ENCODE measurements around the gene DUOXA2.
"Not testable (repeated sequence)": the region's sequence is repeated elsewhere in the genome, so short reads cannot be mapped to it uniquely, and the experiment has no call there.

DUOXA2 gene

GRCh38 chr15:45097466-45097865, 16.7 kb upstream of the DUOXA2 start:
- no peak for DNase-seq

DNA sequence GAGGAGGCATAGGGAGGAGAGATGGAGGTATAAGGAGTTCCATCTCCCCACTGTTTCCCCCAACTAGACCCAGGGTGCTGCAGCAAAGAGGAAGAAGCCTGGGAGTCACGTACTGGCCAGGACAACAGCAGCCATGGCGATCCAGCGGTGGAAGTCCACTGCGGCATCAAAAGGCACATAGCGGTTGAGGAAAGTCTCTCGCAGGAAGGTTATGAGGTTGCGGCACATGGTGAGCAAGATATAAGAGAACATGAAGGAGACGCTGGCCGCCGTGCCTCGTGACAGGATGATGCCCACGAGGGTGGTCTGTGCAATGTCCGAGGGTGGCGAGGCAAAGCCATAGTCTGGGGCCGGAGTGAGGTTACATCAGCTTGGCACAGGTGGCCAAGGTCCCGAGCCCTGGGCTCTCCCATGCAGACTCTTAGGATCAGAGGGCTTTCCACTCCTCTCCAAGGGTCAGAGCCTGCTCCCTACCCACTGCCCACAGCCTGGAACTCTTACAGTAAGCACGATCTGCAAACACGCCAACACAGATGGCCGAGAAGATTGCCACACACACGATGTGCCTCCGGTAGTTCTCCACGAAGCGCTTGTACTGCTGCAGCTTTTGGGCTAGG, 14.5 kb upstream of the DUOXA2 start:
- no peak for DNase-seq

- no peak for DNase-seq
Observed at GRCh38 chr15:45100884-45101625, 13.1 kb upstream of the DUOXA2 start.

DNA sequence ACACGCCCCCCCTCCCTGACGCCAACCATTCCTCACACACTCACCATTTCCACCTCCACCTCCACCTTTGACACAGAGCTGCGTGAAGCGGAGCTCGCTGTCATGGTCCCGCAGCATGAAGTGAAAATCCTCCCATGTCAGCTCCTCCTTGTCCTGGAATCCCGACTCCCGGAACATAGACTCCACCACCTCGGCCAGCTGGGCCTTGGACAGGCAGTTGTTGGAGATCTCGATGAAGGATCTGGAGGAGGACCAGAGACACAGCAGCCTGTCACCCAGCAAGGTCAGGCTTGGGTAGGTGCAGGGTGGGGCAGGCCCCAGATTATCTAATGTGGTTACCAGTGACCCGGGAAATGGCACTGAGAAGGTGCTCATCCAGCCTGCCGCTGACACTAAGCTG, 12.4 kb upstream of the DUOXA2 start:
- no peak for DNase-seq

DNA sequence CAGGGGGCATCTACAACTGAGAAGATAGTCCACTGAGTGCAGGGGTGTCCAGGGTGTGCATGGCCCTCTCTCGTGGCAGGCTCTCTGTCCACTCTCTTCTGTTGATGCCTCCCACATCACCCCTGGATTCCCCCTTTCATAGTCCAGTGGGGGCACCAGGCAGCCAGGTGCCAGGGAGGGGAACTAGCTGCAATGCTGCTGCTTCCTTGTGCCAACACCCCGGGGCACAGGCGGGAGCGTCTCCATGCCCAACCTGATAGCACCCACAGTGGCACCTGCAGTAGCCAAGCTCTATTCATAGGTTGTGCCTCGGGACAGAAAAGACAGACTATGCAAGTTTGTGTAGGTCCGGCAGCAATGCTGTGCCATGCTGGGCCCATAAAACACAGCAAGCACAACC, 11.9 kb upstream of the DUOXA2 start:
- DNase-seq: no peak

DNA sequence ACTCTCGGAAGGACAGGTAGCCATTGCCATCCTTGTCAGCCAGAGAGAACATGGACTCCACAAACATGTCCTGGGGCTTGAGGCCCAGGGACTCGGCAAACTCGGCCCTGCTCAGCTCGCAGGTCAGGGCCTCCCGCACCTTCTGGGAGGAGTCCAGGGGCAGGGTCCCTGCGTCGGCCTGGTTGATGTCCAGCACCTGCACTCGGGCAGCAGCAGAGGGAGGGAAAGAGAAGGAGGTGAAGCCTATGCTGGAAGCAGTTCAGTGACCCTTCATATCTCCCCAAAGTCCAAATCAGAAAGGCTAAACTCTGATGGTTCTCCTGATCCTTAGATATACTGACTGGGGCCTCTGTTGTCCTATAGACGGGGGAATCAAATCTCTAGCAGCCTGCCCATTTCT, 10.0 kb upstream of the DUOXA2 start:
- DNase-seq: not testable (repeated sequence)

DNA sequence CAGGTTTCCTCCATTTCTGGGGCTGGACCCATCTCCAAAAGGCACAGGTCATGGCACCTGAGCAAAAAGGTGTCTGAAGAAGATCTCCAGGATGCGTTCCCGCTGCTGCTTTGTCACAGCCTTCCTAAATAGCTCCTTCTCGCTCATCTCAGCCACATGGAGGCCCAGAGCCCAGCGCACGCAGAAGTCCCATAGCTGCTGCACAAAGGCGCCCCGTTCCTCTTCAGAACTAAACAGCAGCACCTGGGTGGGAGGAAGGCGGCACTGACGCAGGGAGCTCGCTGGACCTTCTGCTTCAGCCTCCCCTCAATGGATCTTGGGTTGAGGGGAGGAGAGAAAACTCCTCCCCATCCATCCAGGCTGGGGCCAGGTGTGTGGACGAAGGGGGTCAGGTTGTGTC, 8.5 kb upstream of the DUOXA2 start:
- DNase-seq: no peak

DNA sequence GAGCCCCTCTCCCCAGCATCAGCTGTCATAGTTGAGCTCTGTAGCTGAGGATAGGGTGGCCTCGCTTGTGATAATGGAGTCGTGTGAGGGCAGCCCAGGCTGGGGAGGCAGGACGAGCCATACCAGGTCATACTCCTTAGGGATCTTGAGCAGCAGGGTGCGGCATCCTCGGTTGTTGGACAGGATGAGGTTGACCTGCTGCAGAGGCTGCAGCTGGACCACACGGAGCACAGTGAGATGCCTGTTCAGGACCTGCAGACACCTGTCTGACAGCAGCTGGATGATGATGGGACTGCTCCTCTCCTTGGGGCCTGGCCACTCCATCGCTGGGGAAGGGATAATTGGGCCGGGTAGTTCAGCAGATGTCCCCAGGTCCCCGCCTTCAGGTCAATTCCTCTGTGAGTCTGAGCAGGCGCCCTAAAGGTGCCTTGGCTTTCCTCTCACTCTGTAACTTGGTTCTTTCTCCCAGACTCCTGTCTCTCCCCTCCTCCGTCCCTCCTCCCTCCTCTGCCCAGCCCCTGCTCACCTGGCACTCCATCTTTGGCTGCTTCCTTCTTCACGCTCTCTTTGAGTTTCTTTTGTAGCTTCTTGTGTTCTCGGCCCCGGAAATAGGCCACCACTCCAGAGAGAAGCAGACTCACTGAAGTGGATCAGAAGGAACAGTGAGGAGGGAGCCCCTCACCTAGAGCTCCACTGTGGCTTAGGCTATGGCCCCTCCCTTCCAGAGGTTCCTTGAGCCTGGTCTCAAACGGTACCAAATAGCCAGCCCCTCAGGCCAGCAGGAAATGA, 7.9 kb upstream of the DUOXA2 start:
- DNase-seq: no peak

DNA sequence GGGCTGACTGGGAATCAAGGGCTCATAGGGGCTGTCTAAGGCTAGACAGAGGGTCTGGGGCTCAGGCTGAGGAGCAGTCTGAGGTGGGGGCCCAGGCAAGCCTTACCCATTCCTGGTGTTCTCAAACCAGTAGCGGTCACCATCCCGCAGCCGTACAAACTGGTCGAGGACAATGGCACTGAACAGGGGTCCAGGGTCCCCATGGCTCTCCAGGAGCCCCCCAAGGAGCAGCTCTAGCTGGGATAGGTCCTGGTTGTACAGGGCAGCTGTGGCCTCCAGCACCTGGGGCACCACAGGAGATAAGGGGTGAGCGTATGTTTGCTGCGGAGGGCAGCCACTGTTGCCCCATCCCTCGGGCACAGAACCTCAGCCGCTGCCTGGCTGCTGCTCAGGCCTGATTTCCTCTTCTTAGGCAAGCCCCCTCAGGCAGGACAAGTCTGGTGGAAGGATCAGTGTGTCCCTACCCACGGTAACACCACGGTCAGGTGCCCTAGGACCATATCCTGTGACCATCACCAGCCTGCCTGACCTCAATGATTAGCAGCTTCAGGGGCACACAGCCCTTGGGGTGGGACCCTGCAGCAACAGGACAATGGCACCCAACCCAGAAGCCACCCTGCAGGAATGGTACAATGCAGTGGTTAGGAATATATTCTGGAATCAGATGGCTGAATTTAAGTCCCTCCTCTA, 6.0 kb upstream of the DUOXA2 start:
- no peak for DNase-seq

GRCh38 chr15:45110256-45110820, 3.8 kb upstream of the DUOXA2 start:
- DNase-seq: no peak

DNA sequence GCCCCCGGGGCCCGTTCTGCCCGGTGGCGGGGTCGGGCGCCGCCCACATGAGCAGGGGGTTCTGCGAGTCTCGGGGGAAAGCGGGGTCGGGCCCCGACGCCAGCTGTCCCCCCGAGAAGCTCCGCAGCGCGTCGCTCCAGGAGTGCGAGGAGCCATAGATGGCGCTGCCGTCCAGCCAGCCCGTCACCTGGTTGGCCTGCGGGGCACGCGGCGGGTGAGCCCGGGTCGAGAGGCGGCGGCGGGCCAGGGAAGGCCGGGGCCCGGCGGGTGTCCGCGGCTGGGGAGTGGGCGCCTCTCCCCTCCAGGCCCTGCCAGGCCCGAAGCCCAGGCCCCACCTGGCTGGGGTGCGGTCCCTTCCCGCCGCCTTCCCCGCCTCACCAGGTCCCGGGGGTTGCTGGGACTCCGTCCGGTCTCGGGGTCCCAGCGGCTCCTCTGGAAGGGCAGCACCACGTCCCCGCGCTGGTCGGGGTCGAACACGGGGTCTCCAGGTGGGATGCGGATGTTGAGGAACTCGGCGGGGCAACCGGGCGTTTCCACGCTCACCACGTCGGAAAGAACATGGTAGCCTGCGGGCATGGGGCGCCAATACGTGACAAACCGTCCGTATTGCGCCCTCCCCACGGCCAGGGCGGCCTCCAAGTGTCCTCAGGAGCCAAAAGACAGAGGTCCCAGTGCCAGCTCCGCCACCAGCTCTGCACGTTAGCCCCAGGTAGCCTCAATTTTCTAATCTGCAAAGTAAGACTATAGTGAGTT, 2.6 kb upstream of the DUOXA2 start:
- DNase-seq: no peak

GRCh38 chr15:45112143-45112590, 2.0 kb upstream of the DUOXA2 start:
- no peak for DNase-seq

- DNase-seq: no peak
Observed at GRCh38 chr15:45112591-45113379, 1.3 kb upstream of the DUOXA2 start.

- DNase-seq: no peak
Observed at GRCh38 chr15:45113380-45113990, 641 bp upstream of the DUOXA2 start.

- DNase-seq: no peak
Observed at GRCh38 chr15:45114751-45115085, 592 bp downstream of the DUOXA2 start.

DNA sequence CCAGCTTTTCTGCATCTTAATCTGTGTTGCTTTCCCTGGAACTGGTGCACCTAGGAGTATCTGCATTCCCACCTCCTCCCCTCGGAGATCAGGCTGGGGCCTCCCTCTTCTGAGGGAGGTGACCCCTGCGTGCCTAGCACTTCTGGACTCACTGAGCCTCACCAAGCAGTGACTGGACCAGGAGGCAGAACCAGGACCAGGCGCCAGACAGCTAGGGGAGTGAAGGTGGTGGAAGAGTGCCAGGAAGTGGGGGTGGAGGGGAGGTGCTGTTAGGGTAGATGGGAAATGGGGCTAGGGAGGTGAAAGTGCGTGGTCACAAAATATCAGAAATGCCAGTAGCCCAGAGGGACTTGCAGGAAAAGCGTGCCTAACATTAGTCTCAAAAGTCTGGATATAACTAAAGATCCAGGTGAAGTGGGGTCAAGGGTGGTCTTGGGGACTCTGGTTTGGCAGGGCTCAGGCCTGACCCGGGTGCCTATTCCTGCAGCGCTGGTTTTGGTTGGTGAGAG, 1.2 kb downstream of the DUOXA2 start:
- no peak for DNase-seq

DNA sequence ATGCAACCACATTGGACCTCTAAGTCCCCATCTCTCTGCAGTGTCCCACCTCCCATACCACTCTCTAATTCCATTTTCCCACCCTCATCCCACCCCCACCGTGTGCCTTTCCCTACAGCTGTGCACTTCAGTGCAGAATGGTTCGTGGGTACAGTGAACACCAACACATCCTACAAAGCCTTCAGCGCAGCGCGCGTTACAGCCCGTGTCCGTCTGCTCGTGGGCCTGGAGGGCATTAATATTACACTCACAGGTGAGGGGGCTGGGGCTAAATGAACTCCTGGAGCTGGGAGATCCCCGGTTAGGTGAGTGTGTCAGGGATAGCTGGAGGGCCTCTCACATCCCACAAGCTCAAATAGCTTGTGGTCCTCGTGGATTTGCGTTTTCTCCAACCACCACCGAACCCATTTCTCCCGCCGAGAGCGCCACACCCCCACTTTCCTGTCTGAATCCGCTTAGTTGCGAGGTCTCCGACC, 1.9 kb downstream of the DUOXA2 start:
- DNase-seq: no peak

GRCh38 chr15:45116482-45117307, 2.6 kb downstream of the DUOXA2 start:
- no peak for DNase-seq

DNA sequence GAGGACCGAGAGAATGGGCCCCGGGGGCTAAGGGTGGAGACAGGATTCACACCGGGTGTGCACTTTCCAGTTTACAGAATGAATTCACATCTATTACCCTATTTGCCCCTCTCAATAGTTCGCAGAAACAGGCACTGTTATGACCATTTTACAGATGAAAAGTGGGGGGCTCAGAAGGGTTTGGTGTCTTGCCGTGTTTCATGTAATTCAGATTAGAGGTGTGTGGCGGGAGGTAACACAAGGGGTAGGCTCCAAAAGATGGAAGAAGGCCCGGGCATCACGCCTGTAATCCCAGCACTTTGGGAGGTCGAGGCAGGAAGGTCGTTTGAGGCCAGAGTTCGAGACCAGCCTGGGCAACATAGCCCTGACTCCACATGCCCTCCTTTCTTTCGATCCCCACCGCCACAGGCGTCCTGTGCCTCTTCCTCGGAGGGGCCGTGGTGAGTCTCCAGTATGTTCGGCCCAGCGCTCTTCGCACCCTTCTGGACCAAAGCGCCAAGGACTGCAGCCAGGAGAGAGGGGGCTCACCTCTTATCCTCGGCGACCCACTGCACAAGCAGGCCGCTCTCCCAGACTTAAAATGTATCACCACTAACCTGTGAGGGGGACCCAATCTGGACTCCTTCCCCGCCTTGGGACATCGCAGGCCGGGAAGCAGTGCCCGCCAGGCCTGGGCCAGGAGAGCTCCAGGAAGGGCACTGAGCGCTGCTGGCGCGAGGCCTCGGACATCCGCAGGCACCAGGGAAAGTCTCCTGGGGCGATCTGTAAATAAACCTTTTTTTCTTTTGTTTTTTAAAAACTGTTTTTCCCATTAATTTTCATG, 3.4 kb downstream of the DUOXA2 start:
- DNase-seq: no peak

Measured in fibroblast of skin of right quadriceps (primary cell).